ENCODE data around the gene CLCNKA.

DNA sequence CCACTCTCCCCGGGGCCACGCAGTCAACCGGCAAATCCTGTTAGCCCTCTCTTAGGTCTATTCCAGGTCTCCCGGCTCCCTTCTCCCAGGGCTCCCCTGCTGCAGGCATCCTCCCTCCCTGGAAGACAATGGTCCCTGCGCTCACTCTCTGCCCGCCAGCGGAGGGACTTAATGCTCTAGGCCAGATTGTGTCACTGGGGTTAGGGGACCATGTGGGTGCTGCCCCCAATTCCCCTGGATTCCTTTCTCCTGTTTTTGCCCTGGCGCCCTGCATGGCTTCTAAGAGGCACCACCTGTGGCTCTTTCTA lies 43.4 kb downstream of the CLCNKA start:
- TF ChIP-seq EZH2 (IDR thresholded peaks at IDR 0.05; ENCODE audit: borderline replicate concordance, low read length): no peak
- TF ChIP-seq, protein P1, sequence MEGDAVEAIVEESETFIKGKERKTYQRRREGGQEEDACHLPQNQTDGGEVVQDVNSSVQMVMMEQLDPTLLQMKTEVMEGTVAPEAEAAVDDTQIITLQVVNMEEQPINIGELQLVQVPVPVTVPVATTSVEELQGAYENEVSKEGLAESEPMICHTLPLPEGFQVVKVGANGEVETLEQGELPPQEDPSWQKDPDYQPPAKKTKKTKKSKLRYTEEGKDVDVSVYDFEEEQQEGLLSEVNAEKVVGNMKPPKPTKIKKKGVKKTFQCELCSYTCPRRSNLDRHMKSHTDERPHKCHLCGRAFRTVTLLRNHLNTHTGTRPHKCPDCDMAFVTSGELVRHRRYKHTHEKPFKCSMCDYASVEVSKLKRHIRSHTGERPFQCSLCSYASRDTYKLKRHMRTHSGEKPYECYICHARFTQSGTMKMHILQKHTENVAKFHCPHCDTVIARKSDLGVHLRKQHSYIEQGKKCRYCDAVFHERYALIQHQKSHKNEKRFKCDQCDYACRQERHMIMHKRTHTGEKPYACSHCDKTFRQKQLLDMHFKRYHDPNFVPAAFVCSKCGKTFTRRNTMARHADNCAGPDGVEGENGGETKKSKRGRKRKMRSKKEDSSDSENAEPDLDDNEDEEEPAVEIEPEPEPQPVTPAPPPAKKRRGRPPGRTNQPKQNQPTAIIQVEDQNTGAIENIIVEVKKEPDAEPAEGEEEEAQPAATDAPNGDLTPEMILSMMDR (IDR thresholded peaks at IDR 0.05; ENCODE audit: low read length): no peak

Measured in OCI-LY1 (cell line).